Measurements from ENCODE around the gene MORC4.

The MORC4 gene

DNA sequence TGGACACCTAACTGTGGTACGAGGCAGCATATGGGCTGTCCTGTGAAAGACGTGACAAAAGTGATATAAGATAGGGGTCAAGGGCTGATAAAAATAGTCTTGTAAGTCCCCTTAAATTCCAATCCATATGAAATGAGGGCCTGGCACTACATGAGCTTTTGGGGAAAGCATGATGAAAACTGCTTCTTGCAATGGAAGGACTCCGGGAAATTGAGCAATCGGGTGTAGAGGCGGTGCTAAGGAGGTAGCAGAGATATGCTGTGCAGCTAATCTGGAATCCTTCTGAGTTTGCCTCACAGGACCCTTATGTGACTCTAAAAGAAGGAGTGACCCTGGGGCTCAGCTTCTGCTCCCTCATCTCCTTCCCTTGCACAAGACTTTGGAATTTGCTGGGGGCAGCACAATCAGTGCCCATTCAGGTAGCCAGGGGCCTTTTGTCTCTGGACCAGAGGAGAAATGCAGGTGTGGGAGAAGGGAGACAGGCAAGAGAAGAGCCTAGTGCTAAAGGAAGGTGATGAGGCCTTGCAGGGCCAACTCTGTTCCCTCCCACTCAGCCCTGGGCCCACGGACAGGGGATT, 67.0 kb downstream of the MORC4 start:
- Histone ChIP-seq H3K27ac (no peak overlapping the region), H3K4me3 (ENCODE audit: low read depth in 1 of 2, low read length in 1 of 2) (no peak overlapping the region), H3K36me3 (no peaks in the 10 kb centered on the region), H3K27me3 (no peaks in the 10 kb centered on the region), H3K9me3 (no peaks in the 10 kb centered on the region), H3K4me1 (ENCODE audit: control insufficient read depth in 1 of 2, insufficient read depth in 1 of 2, low read depth in 1 of 2, low read length in 1 of 2) (no peaks in the 10 kb centered on the region)
- TF ChIP-seq, protein P1, sequence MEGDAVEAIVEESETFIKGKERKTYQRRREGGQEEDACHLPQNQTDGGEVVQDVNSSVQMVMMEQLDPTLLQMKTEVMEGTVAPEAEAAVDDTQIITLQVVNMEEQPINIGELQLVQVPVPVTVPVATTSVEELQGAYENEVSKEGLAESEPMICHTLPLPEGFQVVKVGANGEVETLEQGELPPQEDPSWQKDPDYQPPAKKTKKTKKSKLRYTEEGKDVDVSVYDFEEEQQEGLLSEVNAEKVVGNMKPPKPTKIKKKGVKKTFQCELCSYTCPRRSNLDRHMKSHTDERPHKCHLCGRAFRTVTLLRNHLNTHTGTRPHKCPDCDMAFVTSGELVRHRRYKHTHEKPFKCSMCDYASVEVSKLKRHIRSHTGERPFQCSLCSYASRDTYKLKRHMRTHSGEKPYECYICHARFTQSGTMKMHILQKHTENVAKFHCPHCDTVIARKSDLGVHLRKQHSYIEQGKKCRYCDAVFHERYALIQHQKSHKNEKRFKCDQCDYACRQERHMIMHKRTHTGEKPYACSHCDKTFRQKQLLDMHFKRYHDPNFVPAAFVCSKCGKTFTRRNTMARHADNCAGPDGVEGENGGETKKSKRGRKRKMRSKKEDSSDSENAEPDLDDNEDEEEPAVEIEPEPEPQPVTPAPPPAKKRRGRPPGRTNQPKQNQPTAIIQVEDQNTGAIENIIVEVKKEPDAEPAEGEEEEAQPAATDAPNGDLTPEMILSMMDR (IDR thresholded peaks at IDR 0.05): no peak

DNA sequence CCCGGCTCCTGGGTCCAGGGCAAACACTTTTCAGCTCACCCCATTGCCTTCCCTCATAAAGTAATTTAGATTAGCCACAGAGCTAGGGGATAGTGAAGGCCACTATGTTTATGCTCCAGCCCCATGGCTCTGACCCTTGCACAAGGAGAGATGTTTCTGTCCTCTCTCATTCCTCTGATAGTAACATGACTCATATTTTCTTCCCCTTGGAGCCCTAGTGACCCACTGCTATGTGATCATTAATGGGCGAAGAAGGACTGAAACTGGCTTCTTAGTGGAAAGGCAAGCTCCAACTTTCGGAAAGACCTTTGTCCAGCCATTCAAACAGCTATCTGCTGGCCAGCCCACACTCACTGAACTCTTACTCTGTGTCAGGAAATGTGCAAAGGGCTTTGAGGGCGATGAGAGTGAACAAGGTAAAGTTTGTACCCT, 67.5 kb downstream of the MORC4 start:
- Histone ChIP-seq H3K27ac (no peak overlapping the region), H3K36me3 (no peaks in the 10 kb centered on the region), H3K9me3 (no peaks in the 10 kb centered on the region), H3K4me3 (ENCODE audit: low read depth in 1 of 2, low read length in 1 of 2) (no peak overlapping the region), H3K27me3 (no peaks in the 10 kb centered on the region), H3K4me1 (ENCODE audit: control insufficient read depth in 1 of 2, insufficient read depth in 1 of 2, low read depth in 1 of 2, low read length in 1 of 2) (no peaks in the 10 kb centered on the region)
- TF ChIP-seq, protein P1 (IDR thresholded peaks at IDR 0.05): no peak

DNA sequence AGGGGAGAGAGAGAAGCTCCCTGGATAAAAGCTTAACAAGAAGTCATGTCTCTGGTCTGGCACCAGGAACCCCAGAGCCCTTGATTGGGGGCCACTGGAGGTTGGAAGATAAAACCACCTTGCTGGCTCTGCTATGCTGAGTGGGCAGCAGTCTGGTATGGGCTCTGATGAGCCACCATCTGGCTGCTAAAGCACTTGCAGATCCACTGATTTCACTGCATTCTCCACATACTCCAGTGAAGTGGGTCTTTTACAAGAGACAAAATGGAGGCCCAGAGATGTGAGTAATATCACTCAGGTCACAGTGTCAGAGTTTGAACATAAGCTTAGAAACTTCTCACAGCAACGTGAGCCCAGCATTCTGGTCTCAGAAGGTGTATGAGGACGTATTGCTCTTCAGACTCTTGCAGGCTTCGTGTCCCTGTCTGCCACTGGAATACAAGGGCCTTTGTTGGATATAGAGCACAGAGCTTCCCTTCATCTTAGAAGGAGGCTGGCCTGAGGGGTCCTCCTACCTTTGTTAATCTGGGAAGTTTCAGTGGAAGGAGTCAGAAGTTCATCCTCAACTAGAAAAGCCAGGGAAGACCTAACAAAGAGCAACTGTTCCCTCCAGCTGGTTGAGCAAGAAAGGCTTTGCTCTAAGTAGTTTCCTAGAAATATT, 68.1 kb downstream of the MORC4 start:
- no peaks in the 10 kb centered on the region for H3K9me3 ChIP-seq
- H3K27me3 ChIP-seq: no peaks in the 10 kb centered on the region
- H3K4me3 ChIP-seq (ENCODE audit: low read depth in 1 of 2, low read length in 1 of 2): no peak overlapping the region
- no peak overlapping the region for H3K27ac ChIP-seq
- H3K36me3 ChIP-seq: no peaks in the 10 kb centered on the region
- no peaks in the 10 kb centered on the region for H3K4me1 ChIP-seq (ENCODE audit: control insufficient read depth in 1 of 2, insufficient read depth in 1 of 2, low read depth in 1 of 2, low read length in 1 of 2)
- TF ChIP-seq, protein P1 (IDR thresholded peaks at IDR 0.05): no peak

- Histone ChIP-seq H3K4me3 (ENCODE audit: low read depth in 1 of 2, low read length in 1 of 2) (no peak overlapping the region), H3K9me3 (no peaks in the 10 kb centered on the region), H3K36me3 (no peaks in the 10 kb centered on the region), H3K27me3 (no peaks in the 10 kb centered on the region), H3K4me1 (ENCODE audit: control insufficient read depth in 1 of 2, insufficient read depth in 1 of 2, low read depth in 1 of 2, low read length in 1 of 2) (no peaks in the 10 kb centered on the region), H3K27ac (no peak overlapping the region)
- TF ChIP-seq, protein P1 (IDR thresholded peaks at IDR 0.05): no peak
These were observed 71.8 kb downstream of the MORC4 start for GRCh38 chrX:106928227-106928626.

- H3K9me3 ChIP-seq: no peaks in the 10 kb centered on the region
- no peaks in the 10 kb centered on the region for H3K27me3 ChIP-seq
- H3K27ac ChIP-seq: no peak overlapping the region
- TF ChIP-seq, protein P1 (IDR thresholded peaks at IDR 0.05): no peak
- no peak overlapping the region for H3K4me3 ChIP-seq (ENCODE audit: low read depth in 1 of 2, low read length in 1 of 2)
- H3K36me3 ChIP-seq: no peaks in the 10 kb centered on the region
- H3K4me1 ChIP-seq (ENCODE audit: control insufficient read depth in 1 of 2, insufficient read depth in 1 of 2, low read depth in 1 of 2, low read length in 1 of 2): no peaks in the 10 kb centered on the region
These were observed 72.3 kb downstream of the MORC4 start for GRCh38 chrX:106927700-106928099.
